NT2/D1 (cell line): Measurements from ENCODE around the gene LZTR1.

Experiments used
- SUZ12 ChIP-seq: IDR thresholded peaks from 2 replicates; pipeline ENCODE4 v1.6.1; 2011; ENCODE audit not compliant: insufficient read length, insufficient read depth; ENCODE audit errors: extremely low read depth
- YY1 ChIP-seq: IDR thresholded peaks from 2 replicates; pipeline ENCODE4 v1.6.1; 2011; ENCODE audit not compliant: insufficient read length, insufficient read depth

DNA sequence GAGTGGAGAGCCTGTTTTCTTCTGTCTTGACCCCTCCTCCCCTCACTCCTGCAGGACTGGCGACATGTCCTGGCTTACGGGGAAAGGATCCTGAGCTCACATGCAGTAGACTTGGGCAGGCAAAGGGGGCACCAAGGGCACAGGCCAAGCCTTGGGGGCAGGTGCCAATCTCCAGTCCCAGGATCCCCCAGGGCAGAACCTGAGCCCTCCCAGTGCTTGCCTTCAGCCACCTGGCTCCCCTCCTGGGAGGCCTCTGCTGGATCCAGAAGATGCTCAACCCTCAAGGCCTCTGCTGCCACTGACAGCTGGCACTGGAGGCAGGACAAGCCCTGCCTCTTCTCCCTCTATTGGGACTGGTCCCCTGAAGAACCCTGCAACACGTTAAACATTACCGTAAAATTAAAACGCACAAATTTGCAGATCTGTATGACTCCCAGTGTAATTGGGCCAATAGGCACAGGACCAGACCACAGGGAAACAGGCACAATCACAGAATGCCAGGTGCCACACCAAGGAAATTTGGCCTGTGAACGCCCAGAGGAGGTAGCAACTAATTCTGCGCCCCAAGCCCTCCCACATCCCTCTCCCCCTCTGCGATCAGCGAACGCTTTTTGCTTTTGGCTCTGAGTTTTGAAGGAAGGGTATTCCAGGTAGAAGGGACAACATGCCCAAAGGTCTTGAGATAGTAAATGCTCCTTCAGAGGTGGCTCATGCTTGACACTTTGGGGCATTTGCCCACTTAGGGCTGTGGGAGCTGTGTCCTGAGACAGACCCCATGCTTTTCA, 967 bp upstream of the LZTR1 start:
- no peak for TF ChIP-seq SUZ12
- no peak for TF ChIP-seq YY1
